ENCODE data around the gene DUSP15.

DNA sequence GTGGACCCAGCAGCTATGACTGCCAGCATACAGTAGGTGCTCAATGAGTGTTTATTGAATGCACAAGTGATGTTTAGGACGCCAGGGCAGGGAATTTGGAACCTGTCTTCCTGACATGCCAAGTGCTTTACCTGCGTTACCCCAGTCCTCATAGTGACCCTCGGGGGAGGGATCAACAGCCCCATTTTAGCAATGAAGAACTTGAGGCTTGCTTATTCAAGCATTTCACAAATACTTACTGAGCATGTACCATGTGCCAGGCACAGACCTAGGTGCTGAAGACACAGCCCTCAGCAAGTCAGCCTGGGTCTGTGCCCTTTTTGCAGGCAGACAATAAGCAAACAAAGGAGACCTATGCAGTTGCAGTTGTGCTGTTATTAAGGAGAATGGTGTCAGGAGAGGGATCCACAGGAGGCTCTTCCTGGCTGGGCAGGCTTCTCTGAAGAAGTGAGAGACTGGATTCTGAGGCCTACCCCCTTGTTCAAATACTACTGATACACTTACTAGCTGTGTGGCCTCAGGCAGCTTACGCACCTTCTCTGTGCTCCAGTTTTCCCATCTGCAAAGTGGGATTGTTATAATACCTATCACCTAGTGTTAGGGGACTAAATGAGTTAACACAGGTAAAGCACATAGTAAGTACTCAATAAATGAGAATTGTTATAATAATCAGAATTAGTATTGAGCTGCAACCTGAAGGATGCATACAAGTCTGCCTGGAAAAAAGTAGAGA is 39.9 kb upstream of the DUSP15 start:
- TF ChIP-seq CTCF (conservative IDR thresholded peaks at IDR 0.05): no peak
- no peak for TF ChIP-seq ZFX (IDR thresholded peaks at IDR 0.05)

Data from C4-2B (cell line).